ENCODE results near the gene PCDH12. TPM values are rescaled to one million over a fixed set of nuclear protein-coding genes. Genes with fewer than 3 reads are reported as not detected.

PCDH12 gene
- polyA plus RNA-seq, 1 donor (not counting 4 experiments of a cell fraction or from before 2014, with no cell fraction given), result 0.01 TPM

DNA sequence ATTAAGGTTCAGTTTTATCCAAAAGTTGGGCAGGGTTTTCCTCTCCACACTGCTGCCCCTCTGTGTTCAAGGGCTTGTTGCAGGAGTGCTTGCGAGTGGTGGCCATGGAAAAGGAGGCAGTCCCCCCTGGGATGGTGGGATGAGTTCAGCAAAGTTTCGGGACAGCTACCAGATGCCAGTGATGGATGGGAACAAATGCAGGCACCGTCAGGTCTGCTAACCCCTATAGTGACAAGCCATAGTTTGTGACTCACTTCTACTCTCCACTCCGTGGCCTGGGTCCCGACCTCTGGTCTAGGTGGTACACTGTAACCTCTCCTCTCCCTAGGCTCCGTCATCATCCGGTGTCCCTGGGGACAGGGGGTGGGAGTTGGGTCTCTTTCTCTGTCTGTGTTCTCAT is 7.1 kb upstream of the PCDH12 start:
- Histone ChIP-seq H4K20me1 (ENCODE audit: control insufficient read depth, extremely low read depth, insufficient read depth, low read length) (no peaks in the 10 kb centered on the region), H3K4me2 (ENCODE audit: control insufficient read depth, extremely low read depth, insufficient read depth, low read depth, low read length) (no peak overlapping the region), H3K9ac (ENCODE audit: control insufficient read depth, extremely low read depth, insufficient read depth, low read length) (no peak overlapping the region), H3K36me3 (ENCODE audit: control insufficient read depth in 2 of 2, extremely low read depth in 1 of 2, insufficient read depth in 2 of 2, low read length in 2 of 2) (no peaks in the 10 kb centered on the region), H3K4me1 (ENCODE audit: control insufficient read depth, extremely low read depth, insufficient read depth, low read length) (peaks cover 10% of the 10 kb centered on the region), H3K4me3 (ENCODE audit: control insufficient read depth in 2 of 3, extremely low read depth in 1 of 3, insufficient read depth in 2 of 3, low read depth in 1 of 3, low read length in 3 of 3) (no peak overlapping the region), H2AFZ (ENCODE audit: control insufficient read depth, low read length) (no peak overlapping the region), H3K9me1 (ENCODE audit: control insufficient read depth, extremely low read depth, insufficient read depth, low read length) (no peaks in the 10 kb centered on the region), H3K79me2 (ENCODE audit: control insufficient read depth, insufficient read depth, low read length) (peaks cover 10% of the 10 kb centered on the region), H3K27ac (ENCODE audit: control insufficient read depth, insufficient read depth, low read length) (no peak overlapping the region), H3K27me3 (ENCODE audit: control insufficient read depth, extremely low read depth, insufficient read depth, low read length) (no peaks in the 10 kb centered on the region), H3K9me3 (ENCODE audit: control insufficient read depth, low read depth, low read length) (no peaks in the 10 kb centered on the region)
- TF ChIP-seq, protein P1, sequence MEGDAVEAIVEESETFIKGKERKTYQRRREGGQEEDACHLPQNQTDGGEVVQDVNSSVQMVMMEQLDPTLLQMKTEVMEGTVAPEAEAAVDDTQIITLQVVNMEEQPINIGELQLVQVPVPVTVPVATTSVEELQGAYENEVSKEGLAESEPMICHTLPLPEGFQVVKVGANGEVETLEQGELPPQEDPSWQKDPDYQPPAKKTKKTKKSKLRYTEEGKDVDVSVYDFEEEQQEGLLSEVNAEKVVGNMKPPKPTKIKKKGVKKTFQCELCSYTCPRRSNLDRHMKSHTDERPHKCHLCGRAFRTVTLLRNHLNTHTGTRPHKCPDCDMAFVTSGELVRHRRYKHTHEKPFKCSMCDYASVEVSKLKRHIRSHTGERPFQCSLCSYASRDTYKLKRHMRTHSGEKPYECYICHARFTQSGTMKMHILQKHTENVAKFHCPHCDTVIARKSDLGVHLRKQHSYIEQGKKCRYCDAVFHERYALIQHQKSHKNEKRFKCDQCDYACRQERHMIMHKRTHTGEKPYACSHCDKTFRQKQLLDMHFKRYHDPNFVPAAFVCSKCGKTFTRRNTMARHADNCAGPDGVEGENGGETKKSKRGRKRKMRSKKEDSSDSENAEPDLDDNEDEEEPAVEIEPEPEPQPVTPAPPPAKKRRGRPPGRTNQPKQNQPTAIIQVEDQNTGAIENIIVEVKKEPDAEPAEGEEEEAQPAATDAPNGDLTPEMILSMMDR (optimal IDR thresholded peaks at IDR 0.05 in 1 of 3, IDR thresholded peaks at IDR 0.05 in 1 of 3, conservative IDR thresholded peaks at IDR 0.05 in 1 of 3; ENCODE audit: extremely low read depth in 1 of 3, insufficient read depth in 2 of 3, low read length in 3 of 3), result no peak
- no peak for TF ChIP-seq EZH2 (IDR thresholded peaks at IDR 0.05; ENCODE audit: low read length)
- no peak for FAIRE-seq
- dilution Hi-C loops (cut with MboI; ENCODE audit: extremely low pct_ligation_motif_present, low sequenced_read_pairs), result no loop called here
- no peak for DNase-seq (ENCODE audit: low read depth, low spot score)

GRCh38 chr5:141963701-141964100 is 5.7 kb upstream of the PCDH12 start:
- H3K4me2 ChIP-seq (ENCODE audit: control insufficient read depth, extremely low read depth, insufficient read depth, low read depth, low read length), result no peak overlapping the region
- peaks cover 4% of the 10 kb centered on the region for H3K4me1 ChIP-seq (ENCODE audit: control insufficient read depth, extremely low read depth, insufficient read depth, low read length)
- no peaks in the 10 kb centered on the region for H3K79me2 ChIP-seq (ENCODE audit: control insufficient read depth, insufficient read depth, low read length)
- H4K20me1 ChIP-seq (ENCODE audit: control insufficient read depth, extremely low read depth, insufficient read depth, low read length), result no peaks in the 10 kb centered on the region
- no peak for FAIRE-seq
- H3K9ac ChIP-seq (ENCODE audit: control insufficient read depth, extremely low read depth, insufficient read depth, low read length), result no peak overlapping the region
- no peaks in the 10 kb centered on the region for H3K9me1 ChIP-seq (ENCODE audit: control insufficient read depth, extremely low read depth, insufficient read depth, low read length)
- no peak overlapping the region for H3K4me3 ChIP-seq (ENCODE audit: control insufficient read depth in 2 of 3, extremely low read depth in 1 of 3, insufficient read depth in 2 of 3, low read depth in 1 of 3, low read length in 3 of 3)
- no peak for DNase-seq (ENCODE audit: low read depth, low spot score)
- H3K9me3 ChIP-seq (ENCODE audit: control insufficient read depth, low read depth, low read length), result no peaks in the 10 kb centered on the region
- no peaks in the 10 kb centered on the region for H3K27me3 ChIP-seq (ENCODE audit: control insufficient read depth, extremely low read depth, insufficient read depth, low read length)
- dilution Hi-C loops (cut with MboI; ENCODE audit: extremely low pct_ligation_motif_present, low sequenced_read_pairs), result no loop called here
- no peaks in the 10 kb centered on the region for H3K36me3 ChIP-seq (ENCODE audit: control insufficient read depth in 2 of 2, extremely low read depth in 1 of 2, insufficient read depth in 2 of 2, low read length in 2 of 2)
- H3K27ac ChIP-seq (ENCODE audit: control insufficient read depth, insufficient read depth, low read length), result no peak overlapping the region
- TF ChIP-seq EZH2 (IDR thresholded peaks at IDR 0.05; ENCODE audit: low read length), result no peak
- TF ChIP-seq, protein P1 (optimal IDR thresholded peaks at IDR 0.05 in 1 of 3, IDR thresholded peaks at IDR 0.05 in 1 of 3, conservative IDR thresholded peaks at IDR 0.05 in 1 of 3; ENCODE audit: extremely low read depth in 1 of 3, insufficient read depth in 2 of 3, low read length in 3 of 3), result no peak
- H2AFZ ChIP-seq (ENCODE audit: control insufficient read depth, low read length), result no peak overlapping the region

Data from keratinocyte (primary cell).